Measurements from ENCODE around the gene CAMSAP1.
"Not testable (repeated sequence)": the region's sequence is repeated elsewhere in the genome, so short reads cannot be mapped to it uniquely, and the experiment has no call there.

CAMSAP1 gene

GRCh38 chr9:135907431-135908092 lies at the start of gene CAMSAP1:
TSS of gene CAMSAP1 (minus strand) at chr9:135907546. CDS start at chr9:135907159, 387 bp downstream.
- DNase-seq (ENCODE audit: low read depth), result peak; percentile 98
- no peak for TF ChIP-seq CTCF (IDR thresholded peaks at IDR 0.05; ENCODE audit: insufficient read depth, low read depth, low read length, missing control alignments)
- peak within 1 kb of the TSS; percentile 87 for H3K4me3 ChIP-seq (ENCODE audit: low read depth, low read length)

- TF ChIP-seq CTCF (IDR thresholded peaks at IDR 0.05; ENCODE audit: insufficient read depth, low read depth, low read length, missing control alignments), result no peak
- no peak for DNase-seq (ENCODE audit: low read depth)
- no peak overlapping the region for H3K4me3 ChIP-seq (ENCODE audit: low read depth, low read length)
These were observed 49.4 kb upstream of the CAMSAP1 start for GRCh38 chr9:135956802-135957174.

GRCh38 chr9:135955934-135956801 lies 48.8 kb upstream of the CAMSAP1 start:
- no peak for DNase-seq (ENCODE audit: low read depth)
- no peak overlapping the region for H3K4me3 ChIP-seq (ENCODE audit: low read depth, low read length)
- TF ChIP-seq CTCF (IDR thresholded peaks at IDR 0.05; ENCODE audit: insufficient read depth, low read depth, low read length, missing control alignments), result no peak

- no peak for TF ChIP-seq CTCF (IDR thresholded peaks at IDR 0.05; ENCODE audit: insufficient read depth, low read depth, low read length, missing control alignments)
- DNase-seq (ENCODE audit: low read depth), result no peak
- H3K4me3 ChIP-seq (ENCODE audit: low read depth, low read length), result no peak overlapping the region
These were observed 45.4 kb upstream of the CAMSAP1 start for GRCh38 chr9:135952664-135953206.

- no peak overlapping the region for H3K4me3 ChIP-seq (ENCODE audit: low read depth, low read length)
- no peak for TF ChIP-seq CTCF (IDR thresholded peaks at IDR 0.05; ENCODE audit: insufficient read depth, low read depth, low read length, missing control alignments)
- DNase-seq (ENCODE audit: low read depth), result no peak
These were observed 44.7 kb upstream of the CAMSAP1 start for GRCh38 chr9:135951889-135952663.

- not testable (repeated sequence) for DNase-seq (ENCODE audit: low read depth); H3K4me3 ChIP-seq (ENCODE audit: low read depth, low read length)
These were observed 44.0 kb upstream of the CAMSAP1 start for GRCh38 chr9:135951310-135951709.

GRCh38 chr9:135950841-135951240 lies 43.5 kb upstream of the CAMSAP1 start:
- DNase-seq (ENCODE audit: low read depth); H3K4me3 ChIP-seq (ENCODE audit: low read depth, low read length): not testable (repeated sequence)
